Neuronal stem cell (in vitro differentiated cells): ENCODE data around the gene MRFAP1.
"Not testable (repeated sequence)": the region's sequence is repeated elsewhere in the genome, so short reads cannot be mapped to it uniquely, and the experiment has no call there.

Experiments used
- DNase-seq: peaks from one replicate; pipeline ENCODE4 v3.0.0-alpha.2; 2013; ENCODE audit warnings: low spot score
- H2AFZ ChIP-seq: one replicate; pipeline ENCODE4 v1.6.1; 2013; ENCODE audit warnings: mild to moderate bottlenecking, low read length, inconsistent platforms
- H2AK5ac ChIP-seq: 2 replicates; pipeline ENCODE4 v1.6.1; 2013; ENCODE audit warnings: low read depth, mild to moderate bottlenecking, inconsistent platforms, low read length, moderate library complexity, mixed read lengths
- H2BK120ac ChIP-seq: 2 replicates; pipeline ENCODE4 v1.6.1; 2013; ENCODE audit warnings: low read depth, mild to moderate bottlenecking, inconsistent platforms, low read length, moderate library complexity, mixed read lengths
- H2BK12ac ChIP-seq: one replicate; pipeline ENCODE4 v1.6.1; 2013; ENCODE audit warnings: low read length, inconsistent platforms
- H2BK15ac ChIP-seq: 2 replicates; pipeline ENCODE4 v1.6.1; 2013; ENCODE audit warnings: mild to moderate bottlenecking, low read length, inconsistent platforms, mixed read lengths
- H2BK5ac ChIP-seq: one replicate; pipeline ENCODE4 v1.6.1; 2013; ENCODE audit warnings: inconsistent platforms, mild to moderate bottlenecking, low read length, moderate library complexity
- H3K14ac ChIP-seq: one replicate; pipeline ENCODE4 v1.6.1; 2013; ENCODE audit warnings: low read length, inconsistent platforms
- H3K18ac ChIP-seq: 2 replicates; pipeline ENCODE4 v1.6.1; 2013; ENCODE audit warnings: low read length, inconsistent platforms
- H3K23ac ChIP-seq: 2 replicates; pipeline ENCODE4 v1.6.1; 2013; ENCODE audit warnings: low read depth, mild to moderate bottlenecking, mixed read lengths, low read length, inconsistent platforms; ENCODE audit not compliant: poor library complexity
- H3K27ac ChIP-seq: replicated peaks from 3 replicates; pipeline ENCODE4 v1.5.1; 2013; ENCODE audit warnings: low read length, inconsistent platforms
- H3K27me3 ChIP-seq, 3 experiments: 2 replicates each; pipeline ENCODE4 v1.6.1; 2013; ENCODE audit warnings: low read length in 3 of 3, mild to moderate bottlenecking in 2 of 3, inconsistent platforms in 1 of 3, low read depth in 1 of 3, mixed read lengths in 1 of 3, moderate library complexity in 1 of 3; ENCODE audit not compliant: control insufficient read depth in 3 of 3, insufficient read depth in 3 of 3
- H3K36me3 ChIP-seq, 2 donors: replicated peaks in 1 of 2; 2 replicates each; pipeline ENCODE4 v1.6.1; 2013; ENCODE audit warnings: low read length in 2 of 2; ENCODE audit not compliant: control insufficient read depth in 2 of 2, insufficient read depth in 2 of 2
- H3K4ac ChIP-seq: 2 replicates; pipeline ENCODE4 v1.6.1; 2013; ENCODE audit warnings: inconsistent platforms, mild to moderate bottlenecking, low read length, moderate library complexity
- H3K4me1 ChIP-seq, 2 donors: 1 replicate in 1 of 2; 2 replicates in 1 of 2; pipeline ENCODE4 v1.6.1; 2013; ENCODE audit warnings: low read length in 2 of 2, low read depth in 1 of 2; ENCODE audit not compliant: control insufficient read depth in 2 of 2, insufficient read depth in 1 of 2
- H3K4me2 ChIP-seq: one replicate; pipeline ENCODE4 v1.6.1; 2013; ENCODE audit warnings: mild to moderate bottlenecking, low read length, inconsistent platforms; ENCODE audit not compliant: insufficient read depth, poor library complexity, severe bottlenecking
- H3K4me3 ChIP-seq, 2 donors: 2 replicates each; pipeline ENCODE4 v1.5.1; 2013; ENCODE audit warnings: low read length in 2 of 2, mild to moderate bottlenecking in 2 of 2, inconsistent platforms in 1 of 2, moderate library complexity in 1 of 2
- H3K79me1 ChIP-seq: one replicate; pipeline ENCODE4 v1.6.1; 2013; ENCODE audit warnings: low read depth, mild to moderate bottlenecking, inconsistent platforms, low read length, moderate library complexity
- H3K9ac ChIP-seq: one replicate; pipeline ENCODE4 v1.6.1; 2013; ENCODE audit warnings: mild to moderate bottlenecking, low read depth, low read length, inconsistent platforms; ENCODE audit not compliant: poor library complexity
- H3K9me3 ChIP-seq, 2 donors: replicated peaks in 1 of 2; 2 replicates each; pipeline versions ENCODE3 to v1.6.1; 2013; ENCODE audit warnings: low read length in 2 of 2, mild to moderate bottlenecking in 2 of 2, inconsistent platforms in 1 of 2, low read depth in 1 of 2, mixed read lengths in 1 of 2, moderate library complexity in 1 of 2; ENCODE audit not compliant: control insufficient read depth in 2 of 2, insufficient read depth in 1 of 2
- H4K8ac ChIP-seq: one replicate; pipeline ENCODE4 v1.6.1; 2013; ENCODE audit warnings: low read depth, mild to moderate bottlenecking, inconsistent platforms, low read length, moderate library complexity
- H4K91ac ChIP-seq: one replicate; pipeline ENCODE4 v1.6.1; 2013; ENCODE audit warnings: low read length, low read depth, mild to moderate bottlenecking, inconsistent platforms; ENCODE audit not compliant: poor library complexity
- WGBS, 2 donors: extraction: QIAGEN DNeasy Blood & Tissue Kit; methylation state at CpG; one replicate each; pipeline ENCODE4 v1.1.7; 2013; ENCODE audit warnings: missing lambda C conversion rate in 2 of 2, mixed read lengths in 1 of 2; ENCODE audit not compliant: insufficient read length in 2 of 2, insufficient replicate concordance in 1 of 2; ENCODE audit errors: extremely low coverage in 2 of 2; 5-methylcytosine and 5-hydroxymethylcytosine counted together

MRFAP1 gene

GRCh38 chr4:6627832-6628231 lies 12.7 kb upstream of the MRFAP1 start:
- H3K27me3 ChIP-seq = no peaks in the 10 kb centered on the region
- no peak for DNase-seq
- H3K27ac ChIP-seq = no peak overlapping the region
- H3K23ac ChIP-seq = no peak overlapping the region
- H4K91ac ChIP-seq = no peak overlapping the region
- no peak overlapping the region for H3K18ac ChIP-seq
- H3K9me3 ChIP-seq = no peaks in the 10 kb centered on the region
- H3K4me2 ChIP-seq = no peak overlapping the region
- H2AK5ac ChIP-seq = no peak overlapping the region
- H3K4me1 ChIP-seq = no peaks in the 10 kb centered on the region
- H2BK120ac ChIP-seq = no peak overlapping the region
- no peak overlapping the region for H2BK12ac ChIP-seq
- H2BK5ac ChIP-seq = no peak overlapping the region
- H3K14ac ChIP-seq = no peak overlapping the region
- H4K8ac ChIP-seq = no peak overlapping the region
- no peak overlapping the region for H2AFZ ChIP-seq
- WGBS, 2 donors = no CpG with 5 or more reads among the region's 3 CpGs
- no peaks in the 10 kb centered on the region for H3K36me3 ChIP-seq
- no peak overlapping the region for H3K4me3 ChIP-seq
- no peak overlapping the region for H3K4ac ChIP-seq
- no peak overlapping the region for H2BK15ac ChIP-seq
- H3K79me1 ChIP-seq = no peaks in the 10 kb centered on the region
- no peak overlapping the region for H3K9ac ChIP-seq

- H3K9me3 ChIP-seq, H2BK15ac ChIP-seq, H3K23ac ChIP-seq, H3K27me3 ChIP-seq, H3K79me1 ChIP-seq, H3K9ac ChIP-seq, H3K4ac ChIP-seq, H3K14ac ChIP-seq, H3K4me3 ChIP-seq, H4K91ac ChIP-seq, DNase-seq, H2AFZ ChIP-seq, H3K27ac ChIP-seq, H2BK5ac ChIP-seq, H3K36me3 ChIP-seq, H2BK120ac ChIP-seq, H2BK12ac ChIP-seq, H2AK5ac ChIP-seq, H3K4me2 ChIP-seq, H3K4me1 ChIP-seq, H4K8ac ChIP-seq, H3K18ac ChIP-seq: not testable (repeated sequence)
- no CpG with 5 or more reads among the region's 1 CpG for WGBS, 2 donors
These were observed 12.0 kb upstream of the MRFAP1 start for GRCh38 chr4:6628484-6628883.

DNA sequence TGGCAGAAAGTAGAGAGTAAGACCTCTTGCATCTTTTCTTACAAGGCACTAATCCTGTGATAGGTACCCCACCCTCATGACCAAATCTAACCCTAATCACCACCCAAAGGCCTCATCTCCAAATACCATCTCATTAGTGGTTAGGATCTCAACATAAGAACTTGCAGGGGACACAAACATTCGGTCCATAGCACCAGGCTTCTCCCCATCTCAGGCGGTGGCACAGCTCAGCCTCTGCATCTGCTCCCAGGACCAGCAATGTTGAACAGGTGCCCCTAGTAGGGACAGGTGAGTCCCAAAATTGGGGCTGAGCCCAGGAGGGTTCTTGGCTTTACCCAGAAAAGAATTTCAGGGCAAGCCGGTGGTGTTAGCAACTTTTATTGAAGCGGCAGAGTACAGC lies 8.4 kb upstream of the MRFAP1 start:
- Histone ChIP-seq H4K8ac (no peak overlapping the region), H3K27ac (no peak overlapping the region), H3K27me3 (no peaks in the 10 kb centered on the region), H3K18ac (no peak overlapping the region), H2AK5ac (no peak overlapping the region), H2BK120ac (no peak overlapping the region), H3K36me3 (no peaks in the 10 kb centered on the region), H3K14ac (no peak overlapping the region), H2AFZ (no peak overlapping the region), H4K91ac (no peak overlapping the region), H3K23ac (no peak overlapping the region), H2BK15ac (no peak overlapping the region), H3K4ac (no peak overlapping the region), H3K4me3 (no peak overlapping the region), H3K4me2 (no peak overlapping the region), H3K9me3 (no peaks in the 10 kb centered on the region), H2BK12ac (no peak overlapping the region), H3K79me1 (no peaks in the 10 kb centered on the region), H3K4me1 (peaks cover 0 to 3% of the 10 kb centered on the region in 2 donors), H3K9ac (no peak overlapping the region), H2BK5ac (no peak overlapping the region)
- no CpG with 5 or more reads among the region's 4 CpGs for WGBS, 2 donors
- no peak for DNase-seq

DNA sequence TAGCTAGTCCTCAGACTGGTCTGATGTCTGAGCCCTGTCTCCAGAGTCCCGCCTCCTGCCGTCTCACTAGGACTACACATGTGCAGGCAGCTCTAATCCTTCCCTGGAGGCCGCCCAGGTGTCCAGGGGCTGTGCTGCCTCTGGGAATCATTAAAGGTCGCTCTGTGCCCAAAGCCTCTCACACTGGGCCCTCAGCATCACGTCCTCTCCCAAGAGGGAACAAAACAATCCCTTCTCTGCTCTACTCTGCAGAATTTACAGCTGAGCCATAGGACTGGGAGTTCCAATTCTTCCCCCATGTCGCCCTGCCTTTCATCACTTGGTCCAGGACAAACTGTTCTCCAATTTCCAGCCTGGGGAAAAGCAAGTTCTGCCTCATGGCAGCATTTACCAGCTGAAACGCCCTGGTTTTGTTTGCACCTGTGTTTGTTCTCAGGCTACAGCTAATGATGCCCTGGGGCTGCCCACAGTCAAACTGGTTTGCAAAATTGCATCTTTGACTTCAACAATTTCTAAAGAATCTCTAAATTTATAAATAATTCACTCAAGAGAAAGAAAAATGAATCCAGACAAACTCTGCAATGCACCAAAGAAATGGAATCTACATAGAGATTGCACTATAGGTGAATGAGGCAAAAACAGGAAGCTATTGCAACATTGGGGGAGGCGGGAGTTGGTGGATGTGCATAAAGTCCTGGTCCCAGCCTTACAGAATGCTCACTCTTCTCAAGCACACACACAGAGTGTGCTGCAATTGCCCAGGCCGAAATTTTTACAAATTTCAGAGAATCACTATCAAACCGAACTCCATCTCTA lies 7.2 kb upstream of the MRFAP1 start:
- Histone ChIP-seq H2BK12ac (no peak overlapping the region), H2AK5ac (no peak overlapping the region), H3K27ac (no peak overlapping the region), H3K79me1 (no peaks in the 10 kb centered on the region), H3K4me1 (peaks cover 0 to 3% of the 10 kb centered on the region in 2 donors), H3K27me3 (no peaks in the 10 kb centered on the region), H2BK5ac (no peak overlapping the region), H2BK15ac (no peak overlapping the region), H3K23ac (no peak overlapping the region), H2BK120ac (no peak overlapping the region), H3K9me3 (no peaks in the 10 kb centered on the region), H3K36me3 (no peaks in the 10 kb centered on the region), H3K4me3 (no peak overlapping the region), H3K14ac (no peak overlapping the region), H3K9ac (no peak overlapping the region), H3K18ac (no peak overlapping the region), H2AFZ (no peak overlapping the region), H3K4me2 (no peak overlapping the region), H4K91ac (no peak overlapping the region), H3K4ac (no peak overlapping the region), H4K8ac (no peak overlapping the region)
- no CpG with 5 or more reads among the region's 10 CpGs for WGBS, 2 donors
- no peak for DNase-seq
